GM18517 (cell line): ENCODE results near the gene DNAJC13.
A peak's percentile ranks its signal among the peaks of the same experiment; 100 is the strongest.

Source experiments
- ATAC-seq: cut with Tn5 transposase; IDR thresholded peaks from one replicate; pipeline ENCODE4 v1.9.1; 2021; ENCODE audit warnings: mild to moderate bottlenecking, moderate library complexity; ENCODE audit not compliant: unreplicated experiment

The DNAJC13 gene

DNA sequence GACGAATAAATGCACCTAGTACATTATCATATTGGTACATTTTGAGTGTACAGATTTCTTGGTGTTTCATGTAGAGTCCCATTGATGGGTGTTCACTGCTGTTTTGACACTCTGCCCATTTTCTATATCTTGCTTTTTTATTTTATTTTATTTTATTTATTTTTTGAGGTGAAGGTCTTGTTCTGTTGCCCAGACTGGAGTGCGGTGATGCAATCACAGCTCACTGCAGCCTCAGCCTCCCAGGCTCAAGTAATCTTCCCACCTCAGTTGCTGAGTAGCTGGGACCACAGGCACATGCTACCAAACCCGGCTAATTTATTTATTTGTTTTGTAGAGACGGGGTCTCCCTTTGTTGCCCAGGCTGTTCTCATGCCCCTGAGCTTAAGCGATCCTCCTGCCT lies 44.2 kb downstream of the DNAJC13 start:
- ATAC-seq: no peak

DNA sequence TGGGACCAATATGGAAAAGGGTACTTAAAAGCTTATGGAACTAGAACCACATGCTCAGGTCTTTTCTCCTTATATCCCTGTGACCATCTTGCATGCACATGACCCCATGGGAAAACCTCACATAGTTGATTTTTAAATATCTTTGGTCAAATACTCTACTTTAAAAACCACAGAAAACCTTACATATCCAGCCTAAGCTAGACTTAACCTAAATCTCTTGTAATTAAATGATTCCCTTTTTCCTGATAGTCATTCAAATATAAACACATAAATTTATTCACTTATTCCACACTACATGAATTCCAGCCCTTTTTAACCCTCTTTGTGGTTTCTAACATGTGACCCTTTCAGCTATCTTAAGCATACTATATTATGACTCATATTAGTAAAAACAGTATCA lies 46.8 kb downstream of the DNAJC13 start:
- ATAC-seq: no peak

DNA sequence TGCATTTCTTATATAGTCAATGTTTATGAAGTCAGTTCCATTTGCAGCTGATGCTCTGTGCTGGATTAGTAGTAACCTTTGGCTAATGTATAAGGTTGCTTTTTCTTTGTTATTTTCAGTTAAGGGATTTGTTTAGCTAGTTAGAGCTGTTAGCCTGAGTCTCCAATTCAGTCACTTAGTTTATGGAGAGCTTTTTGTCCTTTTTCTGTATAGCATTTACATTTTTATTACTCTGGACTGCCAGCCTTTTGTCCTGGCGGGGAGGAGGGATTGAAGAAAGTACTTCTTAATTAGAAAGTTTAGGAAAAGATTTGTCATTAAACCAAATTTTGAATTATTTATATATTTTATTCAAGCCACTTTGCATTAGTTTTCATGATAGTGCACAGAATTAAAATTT lies 52.0 kb downstream of the DNAJC13 start:
- no peak for ATAC-seq

DNA sequence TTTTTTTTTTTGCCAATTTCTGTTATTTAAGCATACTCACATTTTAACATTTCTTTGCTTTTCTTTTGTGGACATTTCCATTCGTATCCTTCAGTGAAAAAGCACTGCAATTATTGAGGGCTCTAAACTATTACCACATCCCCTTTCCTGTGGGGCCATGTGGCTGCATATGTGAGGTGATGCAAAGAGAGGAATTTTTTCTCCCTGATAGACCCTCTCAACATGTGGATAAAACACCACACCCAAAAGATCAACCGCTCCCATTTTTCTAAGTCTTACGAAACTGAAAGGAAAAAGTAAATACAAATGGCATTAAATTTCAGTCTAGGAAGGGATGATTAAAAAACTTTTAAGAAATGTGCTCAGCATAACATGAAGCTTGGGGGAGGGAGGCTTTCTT lies 68.8 kb downstream of the DNAJC13 start:
- ATAC-seq: no peak

DNA sequence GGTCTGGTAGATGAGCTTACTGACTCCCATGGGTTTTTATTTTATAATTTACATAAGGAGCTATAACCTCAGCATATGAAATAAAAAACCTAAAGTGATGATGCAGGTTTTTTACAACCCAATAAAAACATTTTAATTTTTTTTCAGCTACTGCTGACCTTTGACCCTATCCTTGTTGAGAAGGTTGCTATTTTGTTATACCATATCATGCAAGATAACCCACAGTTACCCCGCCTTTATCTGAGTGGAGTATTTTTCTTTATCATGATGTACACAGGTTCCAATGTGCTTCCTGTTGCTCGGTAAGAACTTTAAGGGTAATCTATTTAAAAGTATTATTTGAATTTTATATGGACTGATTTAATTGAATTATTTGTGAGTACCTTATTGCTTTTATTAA lies 70.8 kb downstream of the DNAJC13 start:
- ATAC-seq: no peak

DNA sequence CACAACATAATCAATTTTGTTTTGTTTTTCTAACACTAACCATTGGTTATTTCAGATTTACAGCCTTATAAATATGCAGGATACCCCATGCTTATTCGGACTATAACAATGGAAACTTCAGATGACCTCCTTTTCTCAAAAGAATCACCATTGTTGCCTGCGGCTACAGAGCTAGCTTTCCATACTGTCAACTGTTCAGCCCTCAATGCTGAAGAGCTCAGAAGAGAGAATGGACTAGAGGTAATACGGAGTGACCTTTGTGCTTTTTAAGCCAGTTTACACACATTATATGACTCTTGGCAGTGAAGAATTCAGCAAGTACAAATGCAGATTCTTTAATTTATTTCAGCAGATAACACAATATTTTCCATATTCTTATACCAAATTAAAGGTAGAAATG lies 81.8 kb downstream of the DNAJC13 start:
- no peak for ATAC-seq

DNA sequence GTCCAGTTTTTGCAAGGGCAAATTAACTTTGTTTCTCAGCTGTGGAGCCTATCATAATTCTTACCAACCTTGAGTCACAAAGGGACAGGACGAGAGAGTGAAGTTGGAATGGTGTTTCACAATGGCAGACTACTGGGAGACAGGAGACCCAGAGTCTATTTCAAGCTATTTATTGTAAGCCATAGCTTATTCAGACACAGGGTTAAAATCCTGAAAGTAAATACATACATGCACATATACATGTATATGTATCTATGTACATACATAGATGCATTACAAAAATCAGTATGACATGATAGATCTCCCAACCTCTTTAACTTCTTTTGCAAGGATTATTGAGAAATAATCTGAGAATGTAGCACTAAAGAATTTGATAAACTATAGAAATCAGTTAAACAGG lies 86.3 kb downstream of the DNAJC13 start:
- ATAC-seq: no peak

DNA sequence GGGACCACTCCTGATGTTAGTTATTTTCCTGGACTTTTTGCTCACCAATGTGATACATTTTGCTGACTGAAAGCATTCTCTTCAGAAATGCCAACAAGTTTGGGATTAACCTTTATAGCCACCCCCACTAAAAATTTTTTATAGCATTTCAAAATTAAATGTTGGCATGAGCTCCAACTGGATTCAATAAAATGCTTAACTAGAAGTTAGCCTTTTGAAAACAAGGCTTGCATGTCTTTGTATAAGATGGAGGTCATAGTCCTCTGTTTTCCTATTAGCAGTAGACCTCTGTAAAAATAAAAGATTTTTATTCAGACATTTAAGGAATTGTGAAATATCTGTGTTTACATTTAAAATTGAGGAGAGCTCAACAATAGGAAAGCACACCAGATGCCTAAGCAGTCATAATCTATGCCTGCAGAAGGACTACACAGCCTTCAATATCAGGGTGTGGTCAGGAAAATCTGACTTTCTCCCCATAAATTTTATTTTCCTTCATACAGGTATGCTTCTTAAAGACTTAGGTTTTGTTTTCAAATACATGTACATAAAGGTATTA lies 87.2 kb downstream of the DNAJC13 start:
- no peak for ATAC-seq

DNA sequence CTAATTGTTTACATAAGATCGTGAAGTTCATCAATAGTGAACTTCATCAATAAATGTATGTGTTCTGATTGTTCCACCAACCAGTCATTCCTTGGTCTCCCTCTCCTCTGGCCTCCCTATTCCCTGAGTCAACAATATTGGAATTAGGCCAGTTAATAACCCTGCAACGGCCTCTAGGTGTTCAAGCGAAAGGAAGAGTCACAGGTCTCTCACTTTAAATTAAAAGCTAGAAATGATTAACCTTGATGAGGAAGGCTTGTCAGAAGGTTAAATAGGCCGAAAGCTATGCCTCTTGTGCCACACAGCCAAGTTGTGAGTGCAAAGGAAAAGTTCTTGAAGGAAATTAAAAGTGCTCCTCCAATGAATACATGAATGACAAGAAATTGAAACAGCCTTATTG lies 90.4 kb downstream of the DNAJC13 start:
- ATAC-seq: no peak

DNA sequence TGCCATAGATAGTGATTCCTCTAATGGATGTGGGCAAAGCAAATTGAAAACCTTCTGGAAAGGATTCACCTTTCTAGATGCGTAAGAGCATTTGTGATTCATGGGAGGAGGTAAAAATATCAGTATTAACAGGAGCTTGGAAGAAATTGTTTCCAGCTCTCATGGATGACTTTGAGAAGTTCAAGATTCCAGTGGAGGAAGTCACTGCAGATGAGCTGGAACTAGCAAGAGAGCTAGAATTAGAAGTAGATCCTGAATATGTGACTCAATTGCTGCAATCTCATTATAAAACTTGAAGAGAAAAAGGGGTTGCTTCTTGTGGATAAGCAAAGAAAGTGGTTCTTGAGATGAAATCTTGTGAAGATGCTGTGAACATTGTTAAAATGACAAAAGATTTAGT lies 91.8 kb downstream of the DNAJC13 start:
- no peak for ATAC-seq

DNA sequence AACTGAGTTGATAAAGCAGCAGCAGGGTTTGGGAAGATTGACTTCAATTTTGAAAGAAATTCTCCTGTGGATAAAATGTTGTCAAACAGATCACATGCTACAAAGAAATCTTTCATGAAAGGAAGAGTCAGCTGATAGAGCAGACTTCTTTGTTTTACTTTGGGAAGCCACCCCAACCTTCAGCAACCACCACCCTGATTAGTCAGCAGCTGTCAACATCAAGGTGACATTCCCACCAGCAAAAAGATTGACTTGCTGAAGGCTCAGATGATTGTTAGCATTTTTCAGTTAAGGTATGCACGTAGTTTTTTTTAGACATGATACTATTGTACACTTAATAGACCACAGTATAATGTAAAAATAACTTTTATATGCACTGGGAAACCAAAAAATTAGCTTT lies 92.2 kb downstream of the DNAJC13 start:
- no peak for ATAC-seq

DNA sequence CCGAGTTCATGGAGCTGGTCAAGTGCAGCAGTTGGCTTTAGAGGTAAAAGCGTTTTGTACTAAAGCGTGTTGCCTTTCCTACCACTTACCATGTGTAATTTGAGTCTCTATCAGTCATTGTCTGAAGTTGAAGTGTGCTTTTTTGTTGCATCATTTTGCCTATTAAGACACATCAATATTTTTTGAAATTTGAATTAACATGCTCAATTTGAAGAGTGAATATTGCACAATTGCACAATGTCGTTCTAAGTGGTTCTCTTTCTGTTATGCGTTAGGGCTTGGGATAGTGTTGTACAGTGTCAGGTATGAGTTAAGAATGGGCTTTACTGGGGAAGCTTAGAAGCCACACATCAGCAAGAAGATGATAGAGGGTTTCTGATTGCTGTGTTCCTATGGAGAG lies 95.8 kb downstream of the DNAJC13 start:
- no peak for ATAC-seq

DNA sequence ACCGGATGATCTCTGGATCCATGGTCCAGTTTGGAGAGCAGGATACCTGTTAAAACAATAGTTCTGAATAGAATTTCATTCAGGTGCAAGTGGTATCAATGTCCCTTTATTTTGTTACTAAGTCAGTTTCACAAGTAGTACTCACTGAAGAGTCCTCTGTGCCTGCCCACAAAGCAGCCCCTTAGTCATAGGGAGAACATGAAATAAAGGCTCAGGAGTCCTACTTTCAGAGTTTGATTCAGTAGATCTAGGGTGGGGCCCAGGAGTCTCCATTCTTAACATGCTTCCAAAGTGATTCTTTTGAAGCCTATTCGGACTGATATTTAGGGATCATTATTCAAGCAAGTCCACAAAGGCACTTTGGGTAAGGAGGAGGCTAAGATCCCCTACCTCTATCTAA lies 100.0 kb downstream of the DNAJC13 start:
- no peak for ATAC-seq

DNA sequence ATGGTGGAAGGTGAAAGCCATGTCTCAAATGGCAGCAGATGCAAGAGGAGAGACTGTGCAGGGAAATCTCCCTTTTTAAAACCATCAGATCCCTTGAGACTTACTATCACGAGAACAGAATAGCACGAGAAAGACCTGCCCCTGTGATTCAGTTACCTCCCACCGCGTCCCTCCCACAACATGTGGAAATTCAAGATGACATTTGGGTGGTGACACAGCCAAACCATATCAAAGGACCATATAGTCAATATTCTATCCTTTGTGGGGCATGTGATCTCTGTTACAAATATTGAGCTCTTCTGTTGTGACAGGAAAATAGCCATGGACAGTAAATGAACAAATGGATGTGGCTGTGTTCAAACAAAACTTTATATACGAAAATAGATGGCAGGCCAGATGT lies 102.6 kb downstream of the DNAJC13 start:
- no peak for ATAC-seq

DNA sequence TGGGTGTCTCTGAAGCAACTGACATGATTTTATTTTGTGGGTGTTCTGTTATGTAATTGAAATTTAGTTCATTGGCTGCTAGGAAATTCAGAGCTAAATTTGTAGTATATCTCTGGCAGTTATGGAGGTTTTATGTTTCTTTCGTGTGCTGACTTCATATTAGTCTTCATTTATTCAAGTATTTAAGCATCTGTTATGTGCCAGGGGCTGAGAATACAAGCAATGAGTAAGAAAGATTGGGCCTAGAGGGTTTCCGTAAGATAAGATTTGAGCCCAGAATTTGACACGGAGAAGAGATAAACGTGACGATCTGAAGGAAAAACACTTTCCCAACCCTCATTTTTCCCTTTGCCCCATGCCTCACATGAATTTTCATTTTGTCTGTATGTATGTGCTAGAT lies 104.6 kb downstream of the DNAJC13 start:
- no peak for ATAC-seq

DNA sequence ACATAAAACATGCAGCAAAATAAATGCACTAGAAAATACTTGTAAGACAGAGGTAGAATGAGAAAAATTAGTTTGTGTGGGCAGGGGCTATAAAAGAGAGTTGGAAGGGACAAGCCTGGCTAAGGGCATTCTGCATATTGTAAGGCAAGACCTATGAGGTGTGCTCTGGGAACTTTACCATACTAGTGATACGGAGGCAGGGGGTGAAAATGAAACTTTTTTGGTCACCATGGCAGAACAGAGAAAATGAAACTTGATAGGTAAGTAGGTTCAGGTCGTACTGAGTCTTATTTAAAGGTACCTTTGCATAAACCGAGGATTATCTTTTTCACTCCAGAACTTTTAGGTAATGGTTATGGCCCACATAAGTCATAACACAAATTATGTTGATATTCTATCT lies 105.1 kb downstream of the DNAJC13 start:
- ATAC-seq: peak; percentile 81

DNA sequence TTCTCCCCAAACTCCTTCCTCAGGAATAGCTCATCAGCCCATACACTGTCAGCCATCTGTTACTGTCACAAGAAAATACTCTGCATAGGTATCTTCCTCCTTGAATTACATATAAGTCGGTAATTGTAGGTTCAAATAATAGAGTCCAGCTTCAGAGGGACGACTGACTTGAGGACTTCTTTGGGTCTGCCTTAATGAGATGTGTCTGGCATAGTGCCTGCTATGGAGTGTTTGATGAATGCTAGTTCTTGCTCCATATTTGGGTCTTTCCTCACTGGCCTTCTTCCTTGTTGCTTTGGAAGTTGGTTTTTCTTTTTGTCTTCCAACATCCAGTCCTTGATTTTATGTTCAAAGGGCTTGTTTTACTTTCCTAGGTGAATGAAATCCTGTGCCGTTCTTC lies 113.3 kb downstream of the DNAJC13 start:
- ATAC-seq: no peak

DNA sequence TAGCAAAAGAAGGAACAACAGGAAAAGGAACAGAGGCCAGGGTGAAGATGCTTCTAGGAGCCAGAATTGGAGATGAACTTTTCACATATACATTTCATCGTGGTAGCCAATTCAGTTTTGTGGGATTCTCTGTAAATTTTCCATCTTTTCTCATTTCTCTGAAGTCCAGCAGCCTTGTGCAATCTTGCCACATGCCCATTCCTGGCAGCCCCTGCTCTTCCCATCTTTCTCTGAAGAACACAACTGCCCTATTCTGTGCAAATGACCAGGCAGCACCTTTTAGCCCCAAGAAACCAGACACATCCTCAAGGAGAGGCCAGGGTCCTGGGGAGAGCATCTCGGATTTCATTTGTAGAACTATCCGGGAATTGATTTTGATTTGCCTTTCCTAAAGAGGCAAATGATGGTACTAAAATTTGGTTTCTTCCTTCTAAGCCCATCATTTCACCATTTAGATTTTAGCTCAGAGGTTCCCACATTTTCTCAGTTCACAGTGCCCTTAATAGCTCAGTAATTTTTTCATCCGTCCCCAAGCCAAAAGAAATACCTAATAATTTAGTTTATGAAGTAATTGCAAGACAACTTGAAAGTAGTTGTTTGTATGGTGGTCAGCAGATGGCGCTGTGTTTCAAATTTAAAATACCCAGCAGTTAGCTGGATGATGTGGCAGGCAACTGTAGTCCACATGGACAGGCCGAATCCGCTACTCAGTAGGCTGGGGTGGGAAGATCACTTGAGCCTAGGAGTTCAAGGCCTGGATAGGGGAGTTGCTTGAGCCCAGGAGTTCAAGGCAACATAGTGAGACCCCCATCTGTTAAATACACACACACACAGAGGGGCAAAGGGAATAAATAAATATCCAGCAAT lies 118.5 kb downstream of the DNAJC13 start:
- no peak for ATAC-seq

DNA sequence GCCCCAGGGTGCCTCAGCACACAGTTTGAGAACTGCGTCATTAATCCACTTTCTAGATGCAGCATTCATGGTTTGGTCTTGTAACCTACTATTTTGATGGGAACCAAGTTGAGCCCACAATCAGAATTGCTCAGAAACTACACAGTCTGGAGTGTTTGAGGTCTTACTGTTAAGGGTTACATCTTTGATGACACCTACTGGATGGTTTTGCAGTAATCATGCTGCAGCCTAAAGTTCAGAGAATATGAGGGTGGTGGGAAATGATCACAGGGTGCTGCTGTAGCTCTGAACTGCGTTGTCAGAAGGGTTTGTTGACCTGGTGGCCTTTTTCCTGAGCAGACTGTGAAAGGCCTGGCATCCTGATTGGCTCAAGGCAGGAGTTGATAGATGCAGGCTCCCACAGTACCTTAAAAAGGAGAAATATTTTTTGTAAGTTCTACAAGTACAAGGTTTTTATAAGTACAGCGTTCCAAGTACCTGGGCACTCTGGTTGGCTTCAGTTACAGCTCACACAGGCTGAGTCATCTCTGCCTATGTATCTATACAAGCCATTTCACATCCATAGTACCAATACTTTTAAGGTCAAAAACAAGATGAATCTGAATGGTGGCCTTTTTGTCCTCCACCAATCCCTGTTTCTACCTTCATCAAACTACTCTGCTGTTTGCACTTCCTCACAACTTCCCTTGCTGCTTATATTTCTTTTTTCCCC lies 119.3 kb downstream of the DNAJC13 start:
- ATAC-seq: no peak

DNA sequence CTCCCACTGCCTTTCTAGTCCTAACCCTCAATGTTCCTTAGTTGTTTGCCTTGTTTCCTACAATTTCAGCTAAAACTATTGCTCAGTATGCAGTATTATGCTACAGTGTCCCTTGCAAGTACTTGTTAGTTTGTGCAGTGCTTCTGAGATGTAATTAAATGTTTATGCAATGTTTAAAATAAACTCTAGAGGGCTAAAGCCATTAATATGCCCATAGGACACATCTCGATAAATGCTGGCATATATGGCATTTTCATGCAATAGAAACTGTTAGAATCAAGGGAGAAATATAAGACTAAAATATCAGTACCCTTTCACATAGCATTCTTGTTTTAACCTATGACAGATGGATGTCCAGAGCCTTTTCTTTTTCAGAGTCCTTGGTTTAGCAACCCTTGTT lies 120.0 kb downstream of the DNAJC13 start:
- no peak for ATAC-seq

DNA sequence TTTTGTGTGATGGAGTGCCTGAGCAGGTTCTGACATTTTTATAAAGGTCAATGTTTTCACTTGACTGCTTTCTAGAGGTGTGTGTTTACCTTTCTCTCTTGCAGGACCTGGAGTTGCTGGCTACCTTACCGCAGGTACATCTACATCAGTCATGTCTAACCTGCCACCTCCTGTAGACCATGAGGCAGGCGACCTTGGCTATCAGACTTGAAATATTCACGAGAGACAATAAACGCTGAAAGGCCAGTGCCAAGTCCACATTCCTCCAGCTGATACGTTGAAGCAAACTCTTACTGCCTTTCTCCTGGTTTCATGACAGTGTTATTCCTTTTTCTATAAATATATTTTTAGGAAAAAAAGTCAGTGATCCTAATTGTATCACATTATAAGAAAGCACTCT lies 120.8 kb downstream of the DNAJC13 start:
- no peak for ATAC-seq

DNA sequence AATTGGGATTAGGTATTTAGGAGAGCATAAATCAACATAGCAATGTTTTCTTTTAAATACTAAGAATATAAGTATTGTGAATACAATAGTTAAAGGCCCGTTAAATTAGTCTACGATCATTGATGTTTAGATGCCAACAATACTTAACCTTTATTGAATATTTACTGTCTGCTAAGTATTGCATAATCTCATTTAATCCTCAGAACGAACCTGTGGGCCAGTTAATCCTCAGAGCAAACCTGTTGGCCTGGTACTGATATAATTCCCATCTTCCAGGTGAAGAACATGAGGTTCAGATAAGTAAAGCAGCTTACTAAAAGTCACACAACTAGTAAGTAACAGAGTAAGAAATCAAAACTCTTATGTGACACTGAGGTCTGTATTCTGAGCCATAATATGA lies 122.4 kb downstream of the DNAJC13 start:
- no peak for ATAC-seq
